IMR-90 (cell line): ENCODE measurements around the gene DYNLT2. TPM values are rescaled to one million over a fixed set of nuclear protein-coding genes. Genes with fewer than 3 reads are reported as not detected.

ENCODE experiments used
- ATAC-seq: fragments of 200-7000 bp; cut with Tn5 transposase; 2 replicates; pipeline ENCODE4 v1.9.1; 2020; ENCODE audit warnings: low read depth, mild to moderate bottlenecking, moderate library complexity
- BruUV-seq: library from RNA; stranded (reverse); fragments of 400-500 nt; replicated peaks from 2 replicates; lab custom pipeline; 2021; lab: Mats Ljungman, UMichigan
- CTCF ChIA-PET: fragments of 300-600 bp; formaldehyde crosslinking; extraction: SDS; loops from one replicate; lab custom pipeline; 2021; ENCODE audit warnings: antibody characterized with exemption; lab: Yijun Ruan, JAX
- POLR2A ChIA-PET: fragments of 300-600 bp; sonication (Branson Sonifier 250); formaldehyde crosslinking; loops from one replicate; lab custom pipeline; 2022; ENCODE audit warnings: antibody characterized with exemption; ENCODE audit not compliant: unreplicated experiment; lab: Charles Lee
- DNase-seq: peaks from one replicate; pipeline ENCODE4 v3.0.0; 2013
- H2AFZ ChIP-seq: replicated peaks from 2 replicates; pipeline ENCODE3; 2013; ENCODE audit warnings: low read length, mild to moderate bottlenecking; ENCODE audit not compliant: poor library complexity
- H2AK5ac ChIP-seq: 2 replicates; pipeline ENCODE4 v1.6.1; 2013; ENCODE audit warnings: low read depth, low read length, inconsistent platforms
- H2AK9ac ChIP-seq: replicated peaks from 2 replicates; pipeline ENCODE3; 2013; ENCODE audit warnings: mild to moderate bottlenecking, low read depth, low read length, moderate library complexity; ENCODE audit not compliant: poor library complexity
- H2BK120ac ChIP-seq: 2 replicates; pipeline ENCODE4 v1.6.1; 2013; ENCODE audit warnings: low read depth, low read length, inconsistent platforms
- H2BK15ac ChIP-seq: 3 replicates; pipeline ENCODE4 v1.6.1; 2013; ENCODE audit warnings: low read depth, low read length, inconsistent platforms
- H2BK20ac ChIP-seq: 2 replicates; pipeline ENCODE4 v1.6.1; 2013; ENCODE audit warnings: low read depth, mild to moderate bottlenecking, inconsistent platforms, low read length, moderate library complexity
- H2BK5ac ChIP-seq: 2 replicates; pipeline ENCODE4 v1.6.1; 2013; ENCODE audit warnings: mild to moderate bottlenecking, low read depth, low read length, inconsistent platforms; ENCODE audit not compliant: poor library complexity, severe bottlenecking
- H3K14ac ChIP-seq: replicated peaks from 2 replicates; pipeline ENCODE4 v1.6.1; 2013; ENCODE audit warnings: low read depth, low read length, inconsistent platforms
- H3K18ac ChIP-seq: 2 replicates; pipeline ENCODE4 v1.6.1; 2013; ENCODE audit warnings: low read depth, low read length, control low read depth
- H3K23ac ChIP-seq: 2 replicates; pipeline ENCODE4 v1.6.1; 2013; ENCODE audit warnings: low read depth, low read length, inconsistent platforms
- H3K27ac ChIP-seq: 2 replicates; pipeline ENCODE4 v1.5.1; 2013; ENCODE audit warnings: mild to moderate bottlenecking, control low read depth, low read length; ENCODE audit not compliant: insufficient read depth
- H3K27me3 ChIP-seq: 2 replicates; pipeline ENCODE4 v1.6.1; 2013; ENCODE audit warnings: low read length; ENCODE audit not compliant: control insufficient read depth, insufficient read depth
- H3K36me3 ChIP-seq: 2 replicates; pipeline ENCODE4 v1.6.1; 2013; ENCODE audit warnings: low read length, mixed read lengths; ENCODE audit not compliant: control insufficient read depth, insufficient read depth
- H3K4ac ChIP-seq: 2 replicates; pipeline ENCODE4 v1.6.1; 2013; ENCODE audit warnings: low read depth, low read length, inconsistent platforms
- H3K4me1 ChIP-seq: 2 replicates; pipeline ENCODE4 v1.6.1; 2013; ENCODE audit warnings: low read length, mixed read lengths; ENCODE audit not compliant: control insufficient read depth, insufficient read depth
- H3K4me2 ChIP-seq: 2 replicates; pipeline ENCODE4 v1.6.1; 2013; ENCODE audit warnings: low read depth, mild to moderate bottlenecking, control low read depth, low read length, moderate library complexity
- H3K4me3 ChIP-seq: 2 replicates; pipeline ENCODE4 v1.5.1; 2013; ENCODE audit warnings: low read depth, mild to moderate bottlenecking, control low read depth, low read length, moderate library complexity; ENCODE audit not compliant: insufficient read depth
- H3K56ac ChIP-seq: 2 replicates; pipeline ENCODE4 v1.6.1; 2013; ENCODE audit warnings: low read length, inconsistent platforms; ENCODE audit not compliant: insufficient read depth; ENCODE audit errors: extremely low read depth
- H3K79me1 ChIP-seq, 2 experiments: 2 replicates each; pipeline ENCODE4 v1.6.1; 2013; ENCODE audit warnings: low read length in 2 of 2, inconsistent platforms in 1 of 2, low read depth in 1 of 2
- H3K9ac ChIP-seq: 2 replicates; pipeline ENCODE4 v1.6.1; 2013; ENCODE audit warnings: low read depth, low read length, control low read depth
- H3K9me1 ChIP-seq: 2 replicates; pipeline ENCODE4 v1.6.1; 2013; ENCODE audit warnings: low read length, inconsistent platforms; ENCODE audit not compliant: insufficient read depth
- H3K9me3 ChIP-seq: 2 replicates; pipeline ENCODE4 v1.6.1; 2013; ENCODE audit warnings: low read length; ENCODE audit not compliant: control insufficient read depth, insufficient read depth
- H4K20me1 ChIP-seq: 2 replicates; pipeline ENCODE4 v1.6.1; 2013; ENCODE audit warnings: low read length, inconsistent platforms; ENCODE audit not compliant: insufficient read depth
- H4K5ac ChIP-seq: 2 replicates; pipeline ENCODE4 v1.6.1; 2013; ENCODE audit warnings: mild to moderate bottlenecking, low read depth, low read length, control low read depth
- H4K8ac ChIP-seq, 2 experiments: 2 replicates each; pipeline ENCODE4 v1.6.1; 2013; ENCODE audit warnings: low read depth in 2 of 2, low read length in 2 of 2, control low read depth in 1 of 2, inconsistent platforms in 1 of 2
- H4K91ac ChIP-seq: 2 replicates; pipeline ENCODE4 v1.6.1; 2013; ENCODE audit warnings: low read depth, low read length, inconsistent platforms; ENCODE audit not compliant: insufficient read depth
- BHLHE40 ChIP-seq: fragments of 150-350 bp; IDR thresholded peaks from 2 replicates; pipeline ENCODE4 v1.6.1; 2016; ENCODE audit warnings: mild to moderate bottlenecking, low read depth, low read length
- CEBPB ChIP-seq: IDR thresholded peaks from 2 replicates; pipeline ENCODE4 v1.6.1; 2012; ENCODE audit warnings: low read depth, low read length, improper control_type of control experiment
- ELK1 ChIP-seq: fragments of 150-350 bp; IDR thresholded peaks from 2 replicates; pipeline ENCODE4 v1.6.1; 2016; ENCODE audit warnings: low read depth, mild to moderate bottlenecking, low read length, moderate library complexity, borderline replicate concordance
- FOS ChIP-seq: fragments of 150-350 bp; IDR thresholded peaks from 2 replicates; pipeline ENCODE4 v1.6.1; 2016; ENCODE audit warnings: low read depth, low read length
- MAZ ChIP-seq: IDR thresholded peaks from 2 replicates; pipeline ENCODE4 v1.6.1; 2012; ENCODE audit warnings: low read depth, mild to moderate bottlenecking, low read length, improper control_type of control experiment, moderate library complexity, borderline replicate concordance
- MXI1 ChIP-seq: IDR thresholded peaks from 2 replicates; pipeline ENCODE4 v1.6.1; 2012; ENCODE audit warnings: low read depth, mild to moderate bottlenecking, low read length, moderate library complexity, borderline replicate concordance
- RAD21 ChIP-seq: IDR thresholded peaks from 2 replicates; pipeline ENCODE4 v1.6.1; 2012; ENCODE audit warnings: low read length, improper control_type of control experiment
- RCOR1 ChIP-seq: IDR thresholded peaks from 2 replicates; pipeline ENCODE4 v1.6.1; 2012; ENCODE audit warnings: mild to moderate bottlenecking, low read length, improper control_type of control experiment; ENCODE audit not compliant: insufficient replicate concordance
- RFX5 ChIP-seq: IDR thresholded peaks from 2 replicates; pipeline ENCODE4 v1.8.0; 2012; ENCODE audit warnings: low read depth, mild to moderate bottlenecking, low read length, moderate library complexity
- USF2 ChIP-seq: fragments of 150-350 bp; IDR thresholded peaks from 2 replicates; pipeline ENCODE4 v1.6.1; 2017; ENCODE audit warnings: mild to moderate bottlenecking, antibody characterized with exemption, low read length, low read depth
- WGBS, 2 experiments: methylation state at CpG; one replicate each; pipeline versions ENCODE4 v1.1.5 to v1.1.7; 2013; ENCODE audit warnings: missing lambda C conversion rate in 2 of 2; ENCODE audit not compliant: insufficient read length in 1 of 2; ENCODE audit errors: extremely low coverage in 2 of 2; 5-methylcytosine and 5-hydroxymethylcytosine counted together
- dilution Hi-C: fragments of 300-500 bp; cut with HindIII; formaldehyde crosslinking; loops from one replicate; pipeline ENCODE4 v1.14.3; 2018; ENCODE audit warnings: low sequenced_read_pairs; ENCODE audit not compliant: unreplicated experiment
- in situ Hi-C: fragments of 300-500 bp; cut with MboI; formaldehyde crosslinking; loops from 3 replicates; pipeline ENCODE4 v1.14.3; 2019; ENCODE audit warnings: low sequenced_read_pairs, inconsistent platforms, mixed read lengths
- intact Hi-C: fragments of 100-400 bp; cut with micrococcal nuclease; formaldehyde crosslinking; loops from 2 replicates; pipeline ENCODE4 v1.10.0; 2022
- polyA plus RNA-seq, 3 experiments: library from polyadenylated mRNA; depleted of rRNA; stranded (reverse); fragments of >200 nt; gene quantifications; 2 replicates each; pipeline ENCODE4 v1.2.3, GENCODE V29; 2012; ENCODE audit warnings: low replicate concordance in 1 of 3
- total RNA-seq: library from RNA; depleted of rRNA; stranded (reverse); fragments of >200 nt; gene quantifications from 2 replicates; pipeline ENCODE4 v1.2.3, GENCODE V29; 2012

The DYNLT2 gene
- total and polyA plus RNA-seq, 2 of the 4 experiments (the other 2 are of a cell fraction) = 0.36 to 0.44 TPM

DNA sequence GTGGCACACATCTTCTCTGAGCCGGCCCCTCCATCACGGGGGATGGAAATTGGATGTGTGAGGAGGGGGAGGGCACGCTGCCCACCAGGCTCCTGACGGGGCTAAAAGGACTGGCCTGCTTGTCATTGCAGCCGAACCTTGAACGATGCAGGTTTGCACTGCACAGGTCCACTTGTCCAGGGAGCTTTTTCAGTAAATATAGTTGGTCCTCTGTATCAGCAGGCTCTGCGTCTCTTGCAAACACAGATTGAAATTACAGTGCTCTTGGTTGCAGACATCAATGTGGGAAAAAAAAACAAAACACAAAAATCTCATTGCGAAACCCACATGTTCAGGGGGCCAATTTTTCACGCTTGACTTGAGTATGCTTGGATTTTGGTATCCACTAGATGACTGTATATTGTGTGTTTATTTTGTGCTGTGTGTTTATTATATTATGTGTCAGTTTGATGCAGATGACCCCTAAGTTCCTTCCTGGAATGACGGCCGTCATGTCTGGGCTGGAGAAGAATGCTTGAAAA is 29.3 kb upstream of the DYNLT2 start:
- intact Hi-C loops (loop anchor here (1.0 to 2.0 kb wide), 2 partner anchors 14 to 58 kb away; no protein-coding TSS in a partner anchor), in situ Hi-C loops (no loop called here), dilution Hi-C loops (no loop called here)
- peak; percentile 90 for DNase-seq
- no peaks in the 10 kb centered on the region for H4K20me1 ChIP-seq
- H3K4ac ChIP-seq = no peak overlapping the region; the same call in 1 of the 2 replicates
- no peak overlapping the region for H2BK120ac ChIP-seq
- peaks cover 12% of the 10 kb centered on the region for H3K4me1 ChIP-seq
- H4K5ac ChIP-seq = peak overlapping the region; percentile 33; the same call in 1 of the 2 replicates
- no peak overlapping the region; the same call in 1 of the 2 replicates for H2AK5ac ChIP-seq
- H2BK5ac ChIP-seq = peak overlapping the region; percentile 31
- no peak overlapping the region for H3K9ac ChIP-seq
- peak overlapping the region; percentile 58; the same call in 1 of the 2 replicates for H3K4me2 ChIP-seq
- peak overlapping the region; percentile 78 for H3K18ac ChIP-seq
- no peaks in the 10 kb centered on the region; the same call in 1 of the 2 replicates for H3K9me1 ChIP-seq
- ChIA-PET POLR2A (no interaction called here), CTCF (interaction anchor here (1.0 to 1.1 kb wide), 2 partner anchors 9 to 15 kb away, joined by 4 to 5 read pairs; no protein-coding TSS in a partner anchor)
- no peak overlapping the region for H3K14ac ChIP-seq
- no peak overlapping the region for H2BK15ac ChIP-seq
- H4K91ac ChIP-seq = peak overlapping the region; percentile 39; the same call in 1 of the 2 replicates
- peaks cover 3% of the 10 kb centered on the region; the same call in 1 of the 2 replicates for H3K9me3 ChIP-seq
- no peak overlapping the region for H2BK20ac ChIP-seq
- TF ChIP-seq USF2 (no peak), RAD21 (no peak), FOS (peak; percentile 65; the same call in 1 of the 2 replicates), ELK1 (no peak), RCOR1 (peak; percentile 72), BHLHE40 (peak; percentile 56), MXI1 (no peak), CEBPB (peak; percentile 95), MAZ (no peak), RFX5 (no peak)
- peaks cover 24% of the 10 kb centered on the region; the same call in 1 of the 2 replicates for H3K36me3 ChIP-seq
- H3K23ac ChIP-seq = no peak overlapping the region
- no CpG with 5 or more reads among the region's 11 CpGs for WGBS, 2 experiments
- H2AK9ac ChIP-seq = no peak overlapping the region
- H3K4me3 ChIP-seq = no peak overlapping the region
- peak; percentile 84 for ATAC-seq
- H3K56ac ChIP-seq = no peak overlapping the region
- no TSS peak for BruUV-seq
- no peaks in the 10 kb centered on the region for H3K79me1 ChIP-seq
- H2AFZ ChIP-seq = no peak overlapping the region
- H3K27ac ChIP-seq = peak overlapping the region; percentile 74; the same call in 1 of the 2 replicates
- H4K8ac ChIP-seq = no peak overlapping the region
- H3K27me3 ChIP-seq = no peaks in the 10 kb centered on the region
